Astrocyte (in vitro differentiated cells and primary cell): ENCODE measurements around the gene BPIFA2. TPM values are rescaled to one million over a fixed set of nuclear protein-coding genes. Genes with fewer than 3 reads are reported as not detected.
"Not testable (repeated sequence)": the region's sequence is repeated elsewhere in the genome, so short reads cannot be mapped to it uniquely, and the experiment has no call there.

Experiments
- DNase-seq: peaks from one replicate; pipeline ENCODE4 v3.0.0-alpha.2; 2010; ENCODE audit warnings: low read depth
- FAIRE-seq: peaks from 2 replicates; lab custom pipeline; 2011; peaks lifted over from hg19 to GRCh38; lab: Jason Lieb, UNC
- H2AFZ ChIP-seq: 2 replicates; pipeline ENCODE4 v1.6.0; 2012; ENCODE audit warnings: low read depth, low read length, inconsistent platforms
- H3K27ac ChIP-seq: 2 replicates; pipeline ENCODE4 v1.5.1; 2011; ENCODE audit warnings: low read depth, low read length, inconsistent platforms
- H3K27me3 ChIP-seq: 2 replicates; pipeline ENCODE4 v1.6.0; 2011; ENCODE audit warnings: low read length, inconsistent platforms; ENCODE audit not compliant: insufficient read depth
- H3K36me3 ChIP-seq: 2 replicates; pipeline ENCODE4 v1.5.1; 2011; ENCODE audit warnings: low read length, inconsistent platforms; ENCODE audit not compliant: insufficient read depth
- H3K4me1 ChIP-seq: 2 replicates; pipeline ENCODE4 v1.5.1; 2011; ENCODE audit warnings: low read length, inconsistent platforms; ENCODE audit not compliant: insufficient read depth
- H3K4me2 ChIP-seq: 2 replicates; pipeline ENCODE4 v1.6.0; 2012; ENCODE audit warnings: low read length, inconsistent platforms
- H3K4me3 ChIP-seq: 2 replicates; pipeline ENCODE4 v1.5.1; 2011; ENCODE audit warnings: low read depth, mild to moderate bottlenecking, low read length, inconsistent platforms; ENCODE audit not compliant: insufficient read depth
- H3K79me2 ChIP-seq: 2 replicates; pipeline ENCODE4 v1.6.0; 2012; ENCODE audit warnings: mild to moderate bottlenecking, low read length, inconsistent platforms; ENCODE audit not compliant: insufficient read depth
- H3K9ac ChIP-seq: 2 replicates; pipeline ENCODE4 v1.6.0; 2012; ENCODE audit warnings: mild to moderate bottlenecking, low read length, inconsistent platforms
- H3K9me3 ChIP-seq: 2 replicates; pipeline ENCODE4 v1.5.1; 2012; ENCODE audit warnings: low read depth, mild to moderate bottlenecking, low read length, inconsistent platforms; ENCODE audit not compliant: insufficient read depth
- H4K20me1 ChIP-seq: 2 replicates; pipeline ENCODE4 v1.6.0; 2012; ENCODE audit warnings: low read length, inconsistent platforms; ENCODE audit not compliant: insufficient read depth
- H3K27ac Mint-ChIP-seq: one replicate; pipeline ENCODE4 v1.8.0; 2021; ENCODE audit warnings: mild to moderate bottlenecking, mixed read lengths; ENCODE audit not compliant: unreplicated experiment
- H3K27me3 Mint-ChIP-seq: one replicate; pipeline ENCODE4 v1.8.0; 2021; ENCODE audit warnings: low read depth, mixed read lengths; ENCODE audit not compliant: unreplicated experiment
- H3K36me3 Mint-ChIP-seq: one replicate; pipeline ENCODE4 v1.8.0; 2021; ENCODE audit warnings: low read depth, mixed read lengths; ENCODE audit not compliant: unreplicated experiment
- H3K4me1 Mint-ChIP-seq: one replicate; pipeline ENCODE4 v1.8.0; 2021; ENCODE audit warnings: low read depth, mixed read lengths; ENCODE audit not compliant: unreplicated experiment
- H3K4me3 Mint-ChIP-seq: one replicate; pipeline ENCODE4 v1.8.0; 2021; ENCODE audit warnings: mild to moderate bottlenecking, moderate library complexity, mixed read lengths; ENCODE audit not compliant: unreplicated experiment
- H3K9me3 Mint-ChIP-seq: one replicate; pipeline ENCODE4 v1.8.0; 2021; ENCODE audit warnings: mild to moderate bottlenecking, mixed read lengths; ENCODE audit not compliant: unreplicated experiment
- CTCF ChIP-seq: IDR thresholded peaks from 2 replicates; pipeline ENCODE4 v1.5.1; 2011; ENCODE audit warnings: low read depth, mild to moderate bottlenecking, inconsistent platforms, low read length, moderate library complexity; ENCODE audit not compliant: insufficient read depth
- EZH2 ChIP-seq: IDR thresholded peaks from 2 replicates; pipeline ENCODE4 v1.6.1; 2012; ENCODE audit warnings: mild to moderate bottlenecking, low read length, inconsistent platforms; ENCODE audit not compliant: insufficient read depth
- total RNA-seq: library from RNA; stranded (reverse); gene quantifications from 2 replicates; pipeline ENCODE4 v1.2.1, GENCODE V29; 2021

The BPIFA2 gene
- total RNA-seq, 1 donor from 2014 or later, result not detected

GRCh38 chr20:33120934-33121333 lies 47.0 kb upstream of the BPIFA2 start:
- H3K4me1 ChIP-seq, result no peaks in the 10 kb centered on the region
- no peak overlapping the region for H3K4me2 ChIP-seq
- Mint-ChIP-seq H3K4me3 (no peak overlapping the region), H3K27me3 (peaks cover 37% of the 10 kb centered on the region), H3K27ac (no peak overlapping the region), H3K4me1 (no peaks in the 10 kb centered on the region), H3K9me3 (peaks cover 24% of the 10 kb centered on the region), H3K36me3 (no peaks in the 10 kb centered on the region)
- no peak overlapping the region for H2AFZ ChIP-seq
- no peaks in the 10 kb centered on the region for H4K20me1 ChIP-seq
- no peak for FAIRE-seq
- H3K27me3 ChIP-seq, result no peaks in the 10 kb centered on the region
- H3K9ac ChIP-seq, result no peak overlapping the region
- H3K79me2 ChIP-seq, result no peaks in the 10 kb centered on the region
- no peak for DNase-seq
- no peak overlapping the region for H3K27ac ChIP-seq
- H3K9me3 ChIP-seq, result no peaks in the 10 kb centered on the region
- no peak overlapping the region for H3K4me3 ChIP-seq
- no peaks in the 10 kb centered on the region for H3K36me3 ChIP-seq
- TF ChIP-seq CTCF (no peak), EZH2 (no peak)

- not testable (repeated sequence) for H3K9ac ChIP-seq, H3K4me2 ChIP-seq, H2AFZ ChIP-seq, H3K4me1 ChIP-seq, H3K36me3 ChIP-seq, H3K27me3 ChIP-seq, H3K4me3 Mint-ChIP-seq, H3K27ac ChIP-seq, H3K9me3 ChIP-seq, H3K4me1 Mint-ChIP-seq, H3K36me3 Mint-ChIP-seq, H3K79me2 ChIP-seq, H3K27ac Mint-ChIP-seq, H3K4me3 ChIP-seq, H4K20me1 ChIP-seq, FAIRE-seq, DNase-seq
- H3K9me3 Mint-ChIP-seq, result peaks cover 24% of the 10 kb centered on the region
- H3K27me3 Mint-ChIP-seq, result peaks cover 43% of the 10 kb centered on the region
Measured at GRCh38 chr20:33122297-33122696, 45.7 kb upstream of the BPIFA2 start.

- no peaks in the 10 kb centered on the region for H3K27me3 ChIP-seq
- no peak for TF ChIP-seq EZH2
- no peak for TF ChIP-seq CTCF
- Mint-ChIP-seq H3K36me3 (no peaks in the 10 kb centered on the region), H3K4me1 (no peaks in the 10 kb centered on the region), H3K9me3 (peaks cover 21% of the 10 kb centered on the region), H3K27me3 (peaks cover 53% of the 10 kb centered on the region), H3K4me3 (no peak overlapping the region), H3K27ac (no peak overlapping the region)
- H3K4me2 ChIP-seq, result no peak overlapping the region
- no peaks in the 10 kb centered on the region for H4K20me1 ChIP-seq
- H2AFZ ChIP-seq, result no peak overlapping the region
- no peak overlapping the region for H3K4me3 ChIP-seq
- no peaks in the 10 kb centered on the region for H3K9me3 ChIP-seq
- H3K79me2 ChIP-seq, result no peaks in the 10 kb centered on the region
- no peaks in the 10 kb centered on the region for H3K4me1 ChIP-seq
- H3K36me3 ChIP-seq, result no peaks in the 10 kb centered on the region
- H3K9ac ChIP-seq, result no peak overlapping the region
- FAIRE-seq (no peak), DNase-seq (no peak)
- no peak overlapping the region for H3K27ac ChIP-seq
Measured at GRCh38 chr20:33124261-33124660, 43.7 kb upstream of the BPIFA2 start.
